HG03196 (cell line): ENCODE measurements around the gene JAKMIP2.
"Not testable (repeated sequence)": the region's sequence is repeated elsewhere in the genome, so short reads cannot be mapped to it uniquely, and the experiment has no call there.

Experiments used
- ATAC-seq: cut with Tn5 transposase; IDR thresholded peaks from one replicate; pipeline ENCODE4 v1.9.1; 2021; ENCODE audit not compliant: unreplicated experiment

JAKMIP2 gene

GRCh38 chr5:147661541-147661940 is 121.0 kb downstream of the JAKMIP2 start:
- ATAC-seq: no peak

GRCh38 chr5:147659166-147659929 is 123.2 kb downstream of the JAKMIP2 start:
- ATAC-seq: no peak

- ATAC-seq: no peak
Measured at GRCh38 chr5:147658293-147658932, 124.1 kb downstream of the JAKMIP2 start.

GRCh38 chr5:147648597-147648996 is 133.9 kb downstream of the JAKMIP2 start:
- ATAC-seq: no peak

- no peak for ATAC-seq
Measured at GRCh38 chr5:147645197-147645596, 137.3 kb downstream of the JAKMIP2 start.

- ATAC-seq: no peak
Measured at GRCh38 chr5:147644460-147644859, 138.1 kb downstream of the JAKMIP2 start.

GRCh38 chr5:147643142-147643541 is 139.4 kb downstream of the JAKMIP2 start:
- ATAC-seq: no peak

GRCh38 chr5:147642666-147643065 is 139.9 kb downstream of the JAKMIP2 start:
- no peak for ATAC-seq

- ATAC-seq: no peak
Measured at GRCh38 chr5:147639321-147639720, 143.2 kb downstream of the JAKMIP2 start.

GRCh38 chr5:147636729-147636984 is 145.9 kb downstream of the JAKMIP2 start:
- ATAC-seq: no peak

- no peak for ATAC-seq
Measured at GRCh38 chr5:147635882-147636728, 146.4 kb downstream of the JAKMIP2 start.

GRCh38 chr5:147635439-147635838 is 147.1 kb downstream of the JAKMIP2 start:
- not testable (repeated sequence) for ATAC-seq

- no peak for ATAC-seq
Measured at GRCh38 chr5:147633173-147633572, 149.4 kb downstream of the JAKMIP2 start.

- ATAC-seq: no peak
Measured at GRCh38 chr5:147631428-147632003, 151.0 kb downstream of the JAKMIP2 start.

- ATAC-seq: no peak
Measured at GRCh38 chr5:147629196-147629595, 153.3 kb downstream of the JAKMIP2 start.

GRCh38 chr5:147628058-147628895 is 154.3 kb downstream of the JAKMIP2 start:
- peak; percentile 84 for ATAC-seq

- ATAC-seq: no peak
Measured at GRCh38 chr5:147626464-147626863, 156.1 kb downstream of the JAKMIP2 start.

GRCh38 chr5:147621016-147621415 is 161.5 kb downstream of the JAKMIP2 start:
- no peak for ATAC-seq

GRCh38 chr5:147619281-147619878 is 163.1 kb downstream of the JAKMIP2 start:
- no peak for ATAC-seq

GRCh38 chr5:147617711-147618350 is 164.7 kb downstream of the JAKMIP2 start:
- ATAC-seq: no peak
